Prostate gland (tissue), 2 donors: Measurements from ENCODE around the gene MYO5A. TPM values are rescaled to one million over a fixed set of nuclear protein-coding genes. Genes with fewer than 3 reads are reported as not detected.

Experiments used
- DNase-seq: peaks from one replicate; pipeline ENCODE4 v3.0.0-alpha.2; 2019; ENCODE audit warnings: low spot score
- H3K27ac ChIP-seq, 2 donors: fragments of 200-600 bp; sonication (generic); 2 replicates each; pipeline ENCODE4 v1.5.1; 2017 to 2019
- H3K27me3 ChIP-seq: fragments of 200-600 bp; sonication (generic); replicated peaks from 2 replicates; pipeline ENCODE4 v1.5.1; 2019; ENCODE audit not compliant: insufficient read depth
- H3K36me3 ChIP-seq, 2 donors: fragments of 200-600 bp; sonication (generic); 1 replicate in 1 of 2; 2 replicates in 1 of 2; pipeline versions ENCODE4 v1.5.1 to v1.8.1; 2017 to 2019
- H3K4me1 ChIP-seq: fragments of 200-600 bp; sonication (generic); replicated peaks from 2 replicates; pipeline ENCODE4 v1.5.1; 2019
- H3K4me3 ChIP-seq, 2 donors: fragments of 200-600 bp; sonication (generic); 2 replicates each; pipeline ENCODE4 v1.5.1; 2017 to 2019
- H3K9me3 ChIP-seq: fragments of 200-600 bp; sonication (generic); 2 replicates; pipeline ENCODE4 v1.5.1; 2017
- POLR2A ChIP-seq: fragments of 450-650 bp; IDR thresholded peaks from one replicate; pipeline ENCODE4 v1.6.1; 2016; ENCODE audit warnings: antibody characterized with exemption, mild to moderate bottlenecking
- POLR2AphosphoS5 ChIP-seq: sonication (generic); formaldehyde crosslinking; IDR thresholded peaks from one replicate; pipeline ENCODE4 v1.6.1; 2017; ENCODE audit warnings: antibody characterized with exemption
- WGBS: methylation state at CpG from one replicate; pipeline ENCODE4 v1.1.5; 2018; 5-methylcytosine and 5-hydroxymethylcytosine counted together
- intact Hi-C: fragments of 100-400 bp; cut with DNase I; formaldehyde crosslinking; loops from one replicate; pipeline ENCODE4 v1.14.2; 2022
- total RNA-seq, 2 donors: library from RNA; depleted of rRNA; stranded (reverse); fragments of >200 nt; gene quantifications; one replicate each; pipeline ENCODE4 v1.1.0, GENCODE V29; 2016
- TF ChIP-seq, protein P1 (sequence below), 4 experiments: fragments of 200-600 bp in 2 of 4; fragments of 450-650 bp in 2 of 4; sonication (generic) in 2 of 4; IDR thresholded peaks; 1 replicate in 3 of 4; 2 replicates in 1 of 4; pipeline ENCODE4 v1.5.1; 2016 to 2019; ENCODE audit warnings: antibody characterized with exemption in 4 of 4, mild to moderate bottlenecking in 2 of 4, moderate library complexity in 2 of 4

The MYO5A gene
- total RNA-seq, 2 donors from 2014 or later, result 24.9 to 41.9 TPM

GRCh38 chr15:52415628-52416027 lies 113.1 kb downstream of the MYO5A start:
- Histone ChIP-seq H3K4me1 (no peaks in the 10 kb centered on the region), H3K4me3 (no peak overlapping the region), H3K9me3 (no peaks in the 10 kb centered on the region), H3K27ac (no peak overlapping the region), H3K36me3 (no peaks in the 10 kb centered on the region), H3K27me3 (no peaks in the 10 kb centered on the region)
- intact Hi-C loops, result no loop called here
- DNase-seq, result no peak
- TF ChIP-seq POLR2A, result no peak
- TF ChIP-seq, protein P1, sequence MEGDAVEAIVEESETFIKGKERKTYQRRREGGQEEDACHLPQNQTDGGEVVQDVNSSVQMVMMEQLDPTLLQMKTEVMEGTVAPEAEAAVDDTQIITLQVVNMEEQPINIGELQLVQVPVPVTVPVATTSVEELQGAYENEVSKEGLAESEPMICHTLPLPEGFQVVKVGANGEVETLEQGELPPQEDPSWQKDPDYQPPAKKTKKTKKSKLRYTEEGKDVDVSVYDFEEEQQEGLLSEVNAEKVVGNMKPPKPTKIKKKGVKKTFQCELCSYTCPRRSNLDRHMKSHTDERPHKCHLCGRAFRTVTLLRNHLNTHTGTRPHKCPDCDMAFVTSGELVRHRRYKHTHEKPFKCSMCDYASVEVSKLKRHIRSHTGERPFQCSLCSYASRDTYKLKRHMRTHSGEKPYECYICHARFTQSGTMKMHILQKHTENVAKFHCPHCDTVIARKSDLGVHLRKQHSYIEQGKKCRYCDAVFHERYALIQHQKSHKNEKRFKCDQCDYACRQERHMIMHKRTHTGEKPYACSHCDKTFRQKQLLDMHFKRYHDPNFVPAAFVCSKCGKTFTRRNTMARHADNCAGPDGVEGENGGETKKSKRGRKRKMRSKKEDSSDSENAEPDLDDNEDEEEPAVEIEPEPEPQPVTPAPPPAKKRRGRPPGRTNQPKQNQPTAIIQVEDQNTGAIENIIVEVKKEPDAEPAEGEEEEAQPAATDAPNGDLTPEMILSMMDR (IDR thresholded peaks at IDR 0.05), result no peak
- TF ChIP-seq POLR2AphosphoS5, result no peak
- WGBS, result 92% methylated on average over 2 of the region's 2 CpGs

- Histone ChIP-seq H3K36me3 (no peaks in the 10 kb centered on the region), H3K27me3 (no peaks in the 10 kb centered on the region), H3K27ac (no peak overlapping the region), H3K4me3 (no peak overlapping the region), H3K9me3 (no peaks in the 10 kb centered on the region), H3K4me1 (no peaks in the 10 kb centered on the region)
- 93% methylated on average over 6 of the region's 6 CpGs for WGBS
- intact Hi-C loops, result no loop called here
- no peak for DNase-seq
- TF ChIP-seq, protein P1 (IDR thresholded peaks at IDR 0.05), result no peak
- TF ChIP-seq POLR2A (no peak), POLR2AphosphoS5 (no peak)
These were observed 113.7 kb downstream of the MYO5A start for GRCh38 chr15:52414936-52415335.

GRCh38 chr15:52408823-52409222 lies 119.9 kb downstream of the MYO5A start:
- H3K4me1 ChIP-seq, result no peaks in the 10 kb centered on the region
- WGBS, result 93% methylated on average over 1 of the region's 1 CpG
- DNase-seq, result no peak
- no peak overlapping the region for H3K4me3 ChIP-seq
- H3K27me3 ChIP-seq, result no peaks in the 10 kb centered on the region
- H3K27ac ChIP-seq, result no peak overlapping the region
- no peaks in the 10 kb centered on the region for H3K36me3 ChIP-seq
- intact Hi-C loops, result no loop called here
- TF ChIP-seq, protein P1 (IDR thresholded peaks at IDR 0.05), result no peak
- TF ChIP-seq POLR2AphosphoS5, result no peak
- TF ChIP-seq POLR2A, result no peak
- no peaks in the 10 kb centered on the region for H3K9me3 ChIP-seq

- no peak for TF ChIP-seq POLR2A
- TF ChIP-seq POLR2AphosphoS5, result no peak
- TF ChIP-seq, protein P1 (IDR thresholded peaks at IDR 0.05), result no peak
These were observed 121.3 kb downstream of the MYO5A start for GRCh38 chr15:52407374-52407773.

DNA sequence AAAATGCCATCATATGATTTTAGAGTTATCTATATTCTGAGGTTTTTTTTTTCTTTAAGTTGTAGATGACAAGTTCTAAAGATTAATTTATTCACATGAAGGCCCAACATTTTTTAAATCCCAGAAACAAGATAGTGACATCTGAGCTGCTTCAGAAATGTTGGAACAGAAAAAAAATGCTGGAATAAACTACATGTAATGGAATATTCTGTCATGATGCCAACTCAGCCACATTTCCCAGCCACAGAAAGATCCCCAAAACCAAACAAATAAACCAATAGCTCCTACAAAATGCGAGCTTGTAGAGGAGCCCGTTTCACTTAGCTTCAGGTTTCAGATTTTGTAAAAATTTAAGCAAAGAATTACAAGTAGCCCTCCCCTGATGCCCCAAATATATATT lies 122.1 kb downstream of the MYO5A start:
- Histone ChIP-seq H3K4me1 (no peaks in the 10 kb centered on the region), H3K27ac (no peak overlapping the region), H3K36me3 (no peaks in the 10 kb centered on the region), H3K4me3 (no peak overlapping the region), H3K9me3 (no peaks in the 10 kb centered on the region), H3K27me3 (no peaks in the 10 kb centered on the region)
- WGBS, result 66% methylated on average over 2 of the region's 2 CpGs
- TF ChIP-seq POLR2AphosphoS5, result no peak
- TF ChIP-seq POLR2A, result no peak
- TF ChIP-seq, protein P1 (IDR thresholded peaks at IDR 0.05), result no peak
- intact Hi-C loops, result no loop called here
- no peak for DNase-seq

More at GRCh38 chr15:52407374-52407773, 121.3 kb downstream of the MYO5A start:
- DNase-seq, result no peak
- H3K4me1 ChIP-seq, result no peaks in the 10 kb centered on the region
- H3K27ac ChIP-seq, result no peak overlapping the region
- no peaks in the 10 kb centered on the region for H3K36me3 ChIP-seq
- H3K4me3 ChIP-seq, result no peak overlapping the region
- intact Hi-C loops, result no loop called here
- H3K9me3 ChIP-seq, result no peaks in the 10 kb centered on the region
- no peaks in the 10 kb centered on the region for H3K27me3 ChIP-seq
